Measurements from ENCODE around the gene ANKRD13D.

- TF ChIP-seq EZH2 (IDR thresholded peaks at IDR 0.05; ENCODE audit: insufficient read depth, low read length) (no peak), CTCF (IDR thresholded peaks at IDR 0.05; ENCODE audit: insufficient read depth, low read depth, low read length) (no peak)
Observed at GRCh38 chr11:67264260-67264659, 24.8 kb upstream of the ANKRD13D start.

Measured in astrocyte (in vitro differentiated cells and primary cell).